GM23248 (cell line): ENCODE measurements around the gene SUSD2.

Experiments used
- EZH2 ChIP-seq: fragments of 200-600 bp; sonication (generic); IDR thresholded peaks from 2 replicates; pipeline ENCODE4 v1.6.1; 2018; ENCODE audit warnings: antibody characterized with exemption, mild to moderate bottlenecking; ENCODE audit not compliant: insufficient read depth, poor library complexity, severe bottlenecking
- EZH2phosphoT487 ChIP-seq: fragments of 200-600 bp; sonication (generic); IDR thresholded peaks from 2 replicates; pipeline ENCODE4 v1.6.1; 2018; ENCODE audit warnings: antibody characterized with exemption, moderate library complexity, mild to moderate bottlenecking, low read depth; ENCODE audit not compliant: insufficient read depth

GRCh38 chr22:24146791-24147353 is 34.4 kb upstream of the SUSD2 start:
- TF ChIP-seq EZH2phosphoT487 (no peak), EZH2 (no peak)
